HUES6 (cell line): ENCODE measurements around the gene EBI3.
"Not testable (repeated sequence)": the region's sequence is repeated elsewhere in the genome, so short reads cannot be mapped to it uniquely, and the experiment has no call there.

Experiments
- H3K27ac ChIP-seq: 2 replicates; pipeline ENCODE4 v1.7.0; 2013; ENCODE audit warnings: low read depth, mild to moderate bottlenecking, low read length, inconsistent platforms
- H3K27me3 ChIP-seq: 2 replicates; pipeline ENCODE4 v1.6.1; 2013; ENCODE audit warnings: low read length; ENCODE audit not compliant: control insufficient read depth, insufficient read depth
- H3K36me3 ChIP-seq: 2 replicates; pipeline ENCODE4 v1.6.1; 2013; ENCODE audit warnings: low read length; ENCODE audit not compliant: control insufficient read depth, insufficient read depth
- H3K4me1 ChIP-seq: 2 replicates; pipeline ENCODE4 v1.6.1; 2013; ENCODE audit warnings: low read length; ENCODE audit not compliant: control insufficient read depth, insufficient read depth
- H3K4me3 ChIP-seq: 2 replicates; pipeline ENCODE4 v1.5.1; 2013; ENCODE audit warnings: low read depth, low read length
- H3K9ac ChIP-seq: one replicate; pipeline ENCODE4 v1.6.1; 2013; ENCODE audit warnings: mild to moderate bottlenecking, low read length
- H3K9me3 ChIP-seq: 2 replicates; pipeline ENCODE4 v1.6.1; 2013; ENCODE audit warnings: low read depth, low read length; ENCODE audit not compliant: control insufficient read depth, insufficient read depth

EBI3 gene

DNA sequence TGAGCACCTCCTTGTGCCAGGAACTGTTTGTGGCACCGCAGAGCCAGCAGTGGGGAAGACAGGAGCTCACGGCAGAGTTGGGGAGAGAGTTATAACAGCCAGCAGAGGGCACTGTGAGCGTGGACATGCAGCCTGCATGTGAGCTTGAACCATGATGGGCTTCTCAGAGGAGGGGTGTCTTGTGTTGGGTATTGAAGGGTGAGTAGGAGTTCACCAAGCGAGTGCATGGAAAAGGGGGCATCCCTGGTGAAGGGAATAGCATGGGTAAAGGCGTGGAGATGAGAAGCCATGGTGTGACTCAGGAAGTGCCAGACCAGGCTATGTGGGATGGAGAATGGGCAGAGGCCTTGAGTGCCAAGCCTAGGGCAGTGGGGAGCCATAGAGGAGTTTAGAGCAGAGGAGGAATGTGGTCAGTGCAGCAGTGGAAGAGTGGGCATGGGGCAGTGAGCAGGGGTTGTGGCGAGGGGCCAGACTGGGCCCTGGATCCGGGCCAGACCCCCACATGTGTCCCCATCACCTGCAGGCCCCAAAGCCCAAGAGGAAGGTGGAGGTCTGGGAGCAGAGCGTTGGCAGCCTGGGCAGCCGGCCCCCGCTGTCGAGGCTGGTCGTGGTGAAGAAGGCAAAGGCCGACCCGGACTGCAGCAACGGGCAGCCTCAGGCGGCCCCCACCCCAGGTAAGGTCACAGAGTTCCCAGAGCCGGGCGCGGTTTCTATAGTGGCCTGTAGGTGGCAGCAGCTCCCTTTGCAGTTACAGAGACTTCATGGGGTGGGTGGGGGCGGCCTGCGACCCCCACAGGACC, 38.0 kb downstream of the EBI3 start:
- Histone ChIP-seq H3K4me1 (no peaks in the 10 kb centered on the region), H3K9me3 (0 out of 2 replicates have a peak, but pooled peaks cover 3% of the 10 kb centered on the region), H3K27ac (no peak overlapping the region), H3K4me3 (no peak overlapping the region), H3K27me3 (no peaks in the 10 kb centered on the region), H3K36me3 (peaks cover 28% of the 10 kb centered on the region), H3K9ac (no peak overlapping the region)

DNA sequence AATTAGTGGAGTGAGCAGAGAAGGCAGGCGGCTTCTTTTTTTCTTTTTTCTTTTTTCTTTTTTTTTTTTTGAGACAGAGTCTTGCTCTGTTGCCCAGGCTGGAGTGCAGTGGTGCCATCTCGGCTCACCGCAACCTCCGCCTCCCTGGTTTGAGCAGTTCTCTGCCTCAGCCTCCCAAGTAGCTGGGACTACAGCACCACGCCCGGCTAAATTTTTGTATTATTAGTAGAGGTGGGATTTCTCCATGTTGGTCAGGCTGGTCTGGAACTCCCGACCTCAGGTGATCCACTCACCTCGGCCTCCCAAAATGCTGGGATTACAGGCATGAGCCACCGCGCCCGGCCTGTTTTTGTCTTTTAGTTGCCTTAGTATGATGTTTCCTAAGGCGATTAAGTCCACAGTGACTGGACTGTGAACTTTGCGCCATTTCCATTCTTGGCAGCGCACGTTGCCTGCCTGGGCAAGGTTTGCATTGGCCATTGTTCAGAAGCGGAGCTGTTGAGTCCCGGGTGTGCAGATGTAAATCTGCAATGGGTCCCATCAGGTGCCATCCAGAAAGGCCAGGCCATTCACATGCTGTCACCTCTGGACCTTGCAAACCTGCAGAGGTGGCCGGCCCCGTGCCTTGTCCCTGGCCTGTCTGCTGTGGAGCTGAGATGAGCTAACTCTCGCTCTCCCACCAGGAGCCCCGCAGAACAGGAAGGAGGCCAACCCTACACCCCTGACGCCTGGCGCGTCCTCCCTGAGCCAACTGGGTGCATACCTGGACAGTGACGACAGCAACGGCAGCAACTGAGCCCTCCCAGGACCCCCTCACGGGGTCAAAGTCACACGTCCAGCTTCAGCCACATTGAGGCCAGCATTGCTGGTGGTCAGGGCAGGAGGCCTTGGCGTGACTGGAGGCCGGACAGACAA, 38.8 kb downstream of the EBI3 start:
- Histone ChIP-seq H3K9ac (no peak overlapping the region), H3K4me3 (no peak overlapping the region), H3K27me3 (no peaks in the 10 kb centered on the region), H3K9me3 (0 out of 2 replicates have a peak, but pooled peaks cover 3% of the 10 kb centered on the region), H3K4me1 (no peaks in the 10 kb centered on the region), H3K27ac (no peak overlapping the region), H3K36me3 (peaks cover 26% of the 10 kb centered on the region)

DNA sequence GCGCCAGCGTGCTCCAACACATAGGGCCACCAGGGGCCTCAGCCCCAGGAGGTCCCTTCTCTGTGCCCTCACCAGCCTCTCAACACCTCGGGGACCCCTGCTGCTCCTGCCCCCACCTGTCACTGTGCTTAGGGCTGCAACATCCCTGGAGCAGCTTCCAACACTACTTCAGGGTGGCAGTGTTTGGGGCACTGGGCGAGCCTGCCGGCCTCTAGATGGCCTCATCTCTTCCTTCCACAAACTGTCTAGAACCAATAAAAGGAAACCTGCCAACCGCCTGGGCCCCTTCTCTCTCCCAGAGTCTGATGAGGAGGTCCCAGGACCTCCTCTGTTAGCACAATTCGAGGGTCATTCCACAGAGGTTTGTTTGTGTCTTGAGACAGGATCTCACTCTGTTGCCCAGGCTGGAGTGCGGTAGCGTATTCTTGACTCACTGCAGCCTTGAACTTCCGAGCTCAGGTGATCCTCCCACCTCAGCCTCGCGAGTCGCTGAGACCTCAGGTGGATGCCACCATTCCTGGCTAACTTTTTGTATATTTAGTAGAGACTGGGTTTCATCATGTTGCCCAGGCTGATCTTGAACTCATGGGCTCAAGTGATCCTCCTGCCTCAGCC, 39.6 kb downstream of the EBI3 start:
- no peak overlapping the region for H3K4me3 ChIP-seq
- H3K9me3 ChIP-seq: 0 out of 2 replicates have a peak, but pooled peaks cover 3% of the 10 kb centered on the region
- H3K36me3 ChIP-seq: peaks cover 24% of the 10 kb centered on the region
- no peak overlapping the region for H3K9ac ChIP-seq
- H3K27ac ChIP-seq: no peak overlapping the region
- H3K27me3 ChIP-seq: no peaks in the 10 kb centered on the region
- no peaks in the 10 kb centered on the region for H3K4me1 ChIP-seq

DNA sequence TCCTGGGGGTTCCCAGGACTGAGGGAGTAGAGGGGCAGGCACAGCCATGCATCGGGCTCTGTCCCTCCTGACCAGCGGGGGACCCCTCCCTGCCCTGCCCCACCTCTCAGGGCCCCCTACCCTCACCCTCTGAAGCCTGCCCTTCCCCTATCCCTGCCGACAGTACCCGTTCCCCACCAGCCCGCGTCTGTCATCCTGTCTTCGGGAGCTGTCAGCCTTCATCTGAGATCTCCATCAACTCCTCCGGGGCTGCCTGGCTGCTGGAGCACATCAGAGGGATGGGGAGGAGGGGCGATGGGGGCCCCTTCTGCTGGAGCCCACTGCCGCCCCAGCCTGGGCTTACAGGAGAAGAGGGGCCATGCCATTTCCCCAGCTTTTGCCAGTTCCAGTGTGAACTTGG, 43.6 kb downstream of the EBI3 start:
- Histone ChIP-seq H3K4me3 (no peak overlapping the region), H3K27ac (no peak overlapping the region), H3K27me3 (no peaks in the 10 kb centered on the region), H3K9ac (no peak overlapping the region), H3K36me3 (peaks cover 18% of the 10 kb centered on the region), H3K4me1 (0 out of 2 replicates have a peak, but pooled peaks cover 4% of the 10 kb centered on the region), H3K9me3 (0 out of 2 replicates have a peak, but pooled peaks cover 3% of the 10 kb centered on the region)

DNA sequence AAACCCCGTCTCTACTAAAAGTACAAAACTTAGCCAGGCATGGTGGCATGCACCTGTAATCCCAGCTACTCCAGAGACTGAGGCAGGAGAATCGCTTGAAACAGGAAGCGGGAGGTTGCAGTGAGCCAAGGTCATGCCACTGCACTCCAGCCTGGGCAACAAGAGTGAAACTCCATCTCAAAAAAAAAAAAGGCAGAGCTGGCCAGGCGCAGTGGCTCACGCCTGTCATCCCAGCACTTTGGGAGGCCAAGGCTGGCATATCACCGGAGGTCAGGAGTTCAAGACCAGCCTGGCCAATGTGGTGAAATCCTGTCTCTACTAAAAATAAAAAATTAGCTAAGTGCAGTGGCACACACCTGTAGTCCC, 45.0 kb downstream of the EBI3 start:
- not testable (repeated sequence) for H3K36me3 ChIP-seq, H3K27me3 ChIP-seq, H3K9me3 ChIP-seq, H3K4me1 ChIP-seq, H3K27ac ChIP-seq, H3K4me3 ChIP-seq, H3K9ac ChIP-seq

DNA sequence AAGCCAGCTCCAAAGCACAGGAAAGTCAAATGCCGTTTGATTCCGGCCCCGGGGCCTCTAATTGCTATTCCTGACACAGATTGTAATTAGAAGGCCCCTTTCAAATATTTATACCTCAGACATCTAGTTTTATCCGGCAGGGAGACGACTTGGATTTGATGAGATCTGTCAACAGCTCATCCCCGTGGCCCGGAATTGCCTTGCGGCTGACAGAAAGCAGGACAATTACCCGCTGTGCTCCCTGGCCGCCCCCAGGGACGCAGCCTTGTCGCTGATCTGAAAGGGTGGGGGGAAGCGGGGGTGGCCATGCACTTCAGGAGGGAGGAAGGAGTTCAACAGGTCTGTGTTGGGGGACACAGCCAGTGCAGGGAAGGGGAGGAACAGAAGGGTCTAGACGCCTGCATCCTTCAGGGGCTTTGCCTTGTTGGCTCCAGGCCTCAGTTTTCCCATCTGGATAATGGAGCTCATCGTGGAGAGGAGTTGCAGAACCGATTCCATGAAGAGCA, 47.9 kb downstream of the EBI3 start:
- Histone ChIP-seq H3K9ac (no peak overlapping the region), H3K27me3 (peaks cover 39% of the 10 kb centered on the region), H3K4me1 (peaks cover 9% of the 10 kb centered on the region; the same call in 1 of the 2 replicates), H3K4me3 (no peak overlapping the region), H3K36me3 (no peaks in the 10 kb centered on the region), H3K27ac (no peak overlapping the region), H3K9me3 (no peaks in the 10 kb centered on the region)

DNA sequence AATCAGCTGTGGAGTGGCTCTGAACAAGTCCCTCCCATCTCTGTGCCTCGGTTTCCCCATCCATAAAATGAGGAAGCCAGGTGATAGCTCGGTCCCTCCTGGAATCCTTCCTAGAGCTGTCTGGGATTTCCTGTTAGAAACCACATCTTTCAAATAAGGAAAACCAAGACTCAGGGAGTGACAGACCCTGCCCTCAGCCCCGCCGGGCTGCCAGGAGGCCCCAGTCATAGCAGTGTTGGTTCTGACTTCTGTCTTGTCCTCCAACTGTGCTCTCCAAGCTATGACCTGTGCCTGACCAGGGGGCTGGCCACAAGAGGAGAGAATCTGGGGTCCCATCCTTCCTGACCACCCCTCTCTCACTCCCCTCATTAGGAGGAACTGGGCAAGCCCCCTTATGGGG, 48.7 kb downstream of the EBI3 start:
- Histone ChIP-seq H3K4me3 (no peak overlapping the region), H3K4me1 (peaks cover 9% of the 10 kb centered on the region; the same call in 1 of the 2 replicates), H3K27ac (no peak overlapping the region), H3K9me3 (no peaks in the 10 kb centered on the region), H3K36me3 (no peaks in the 10 kb centered on the region), H3K9ac (no peak overlapping the region), H3K27me3 (peaks cover 45% of the 10 kb centered on the region)

DNA sequence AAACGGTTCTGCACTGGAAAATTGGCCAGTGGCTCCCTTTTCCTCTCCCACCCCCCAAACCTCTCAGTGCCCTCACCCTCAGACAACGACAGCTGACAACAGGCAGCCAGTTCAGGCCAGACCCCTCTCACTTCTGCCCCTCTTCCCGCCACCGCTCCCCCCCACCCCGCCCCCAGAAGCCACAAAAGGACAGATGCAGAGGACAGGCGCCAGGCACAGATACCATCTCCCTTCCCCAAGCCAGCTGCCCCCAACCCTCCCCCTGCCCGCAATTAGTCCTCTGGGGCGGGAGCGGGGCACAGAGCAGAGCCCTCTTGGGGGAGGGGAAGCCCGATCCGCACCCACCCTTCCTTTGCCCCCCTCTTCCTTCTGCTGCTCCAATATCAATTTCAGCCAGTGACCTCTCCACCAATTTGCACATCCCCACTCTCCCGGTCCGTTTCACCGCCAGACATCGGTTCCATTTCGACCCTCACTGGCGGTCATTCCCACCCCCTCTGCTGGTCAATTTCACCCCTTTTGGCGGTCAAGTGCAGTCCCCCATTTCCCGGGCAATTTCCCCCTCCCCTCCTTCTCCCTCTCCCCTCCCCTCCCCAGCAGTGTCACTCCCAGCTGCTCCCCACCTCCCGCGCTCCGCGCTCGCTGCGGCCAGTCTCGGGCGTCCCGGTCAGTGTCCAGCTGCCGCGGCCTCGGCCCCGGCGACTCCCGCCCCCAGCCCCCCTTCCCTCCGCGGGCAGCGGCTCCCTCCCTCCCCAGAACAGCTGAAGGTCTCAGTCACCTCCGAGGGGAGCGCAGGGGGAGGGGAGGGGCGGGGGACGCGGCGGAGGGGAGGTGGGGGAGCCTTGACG, 49.3 kb downstream of the EBI3 start, which contains the start of gene SHD:
SHD (plus strand) TSS at position 848 of the 848 bp plus-strand sequence. CDS start 798 bp downstream, outside the sequence.
- H3K27ac ChIP-seq: no peak within 1 kb of the TSS
- H3K9me3 ChIP-seq: no peaks in the 10 kb centered on the region
- H3K4me1 ChIP-seq: peaks cover 9% of the 10 kb centered on the region; the same call in 1 of the 2 replicates
- peak within 1 kb of the TSS; percentile 19 for H3K9ac ChIP-seq
- peaks cover 48% of the 10 kb centered on the region for H3K27me3 ChIP-seq
- H3K36me3 ChIP-seq: no peaks in the 10 kb centered on the region
- H3K4me3 ChIP-seq: peak within 1 kb of the TSS; percentile 61

DNA sequence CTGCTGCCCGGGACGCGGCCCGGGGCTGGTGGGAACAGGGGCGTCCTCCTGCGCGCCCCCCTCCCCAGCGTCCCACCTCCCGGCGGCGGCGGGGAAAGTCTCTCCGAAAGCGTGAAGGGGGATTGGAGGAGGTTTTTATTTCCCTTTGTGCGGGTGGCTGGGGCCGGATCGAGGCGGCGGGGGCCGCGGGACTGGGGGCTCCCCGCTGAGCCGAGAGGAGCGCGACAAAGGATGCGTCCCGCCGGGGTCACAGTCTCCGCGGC, 49.9 kb downstream of the EBI3 start:
- peak overlapping the region; percentile 61 for H3K4me3 ChIP-seq
- no peaks in the 10 kb centered on the region for H3K36me3 ChIP-seq
- peak overlapping the region; percentile 19 for H3K9ac ChIP-seq
- H3K27ac ChIP-seq: no peak overlapping the region
- peaks cover 9% of the 10 kb centered on the region; the same call in 1 of the 2 replicates for H3K4me1 ChIP-seq
- no peaks in the 10 kb centered on the region for H3K9me3 ChIP-seq
- H3K27me3 ChIP-seq: peaks cover 48% of the 10 kb centered on the region
